GM18508 (cell line): ENCODE measurements around the gene PAM.
A peak's percentile ranks its signal among the peaks of the same experiment; 100 is the strongest.
"Not testable (repeated sequence)": the region's sequence is repeated elsewhere in the genome, so short reads cannot be mapped to it uniquely, and the experiment has no call there.

Experiments
- ATAC-seq: cut with Tn5 transposase; IDR thresholded peaks from one replicate; pipeline ENCODE4 v1.9.1; 2021; ENCODE audit warnings: moderate number of reproducible peaks; ENCODE audit not compliant: insufficient read depth, unreplicated experiment

Gene PAM

GRCh38 chr5:102775756-102776155, 20.7 kb downstream of the PAM start:
- ATAC-seq: not testable (repeated sequence)

GRCh38 chr5:102777099-102777498, 22.0 kb downstream of the PAM start:
- no peak for ATAC-seq

- ATAC-seq: peak; percentile 49
Measured at GRCh38 chr5:102778478-102778877, 23.4 kb downstream of the PAM start.

GRCh38 chr5:102781359-102781758, 26.3 kb downstream of the PAM start:
- no peak for ATAC-seq

GRCh38 chr5:102781786-102782185, 26.7 kb downstream of the PAM start:
- no peak for ATAC-seq

GRCh38 chr5:102782217-102782872, 27.2 kb downstream of the PAM start:
- no peak for ATAC-seq

- ATAC-seq: no peak
Measured at GRCh38 chr5:102787134-102787533, 32.0 kb downstream of the PAM start.

- no peak for ATAC-seq
Measured at GRCh38 chr5:102788788-102789187, 33.7 kb downstream of the PAM start.

- no peak for ATAC-seq
Measured at GRCh38 chr5:102789469-102789868, 34.4 kb downstream of the PAM start.

GRCh38 chr5:102790748-102791147, 35.6 kb downstream of the PAM start:
- ATAC-seq: no peak

GRCh38 chr5:102792705-102793104, 37.6 kb downstream of the PAM start:
- ATAC-seq: no peak

GRCh38 chr5:102794047-102794446, 38.9 kb downstream of the PAM start:
- no peak for ATAC-seq

GRCh38 chr5:102794677-102795331, 39.7 kb downstream of the PAM start:
- no peak for ATAC-seq

- ATAC-seq: no peak
Measured at GRCh38 chr5:102795526-102795925, 40.4 kb downstream of the PAM start.

GRCh38 chr5:102796009-102796408, 40.9 kb downstream of the PAM start:
- ATAC-seq: no peak

- ATAC-seq: no peak
Measured at GRCh38 chr5:102796498-102796897, 41.4 kb downstream of the PAM start.

- no peak for ATAC-seq
Measured at GRCh38 chr5:102797322-102797884, 42.3 kb downstream of the PAM start.

GRCh38 chr5:102798104-102798785, 43.1 kb downstream of the PAM start:
- ATAC-seq: no peak

- no peak for ATAC-seq
Measured at GRCh38 chr5:102799017-102799416, 43.9 kb downstream of the PAM start.

- ATAC-seq: no peak
Measured at GRCh38 chr5:102800427-102800826, 45.3 kb downstream of the PAM start.

GRCh38 chr5:102801371-102801770, 46.3 kb downstream of the PAM start:
- ATAC-seq: no peak
